NCI-H1436 treated with DMSO at 0.1 percent for 48 hours (cell line): ENCODE measurements around the gene NOTCH4.

Source experiments
- DNase-seq: peaks from one replicate; lab custom pipeline; 2025; lab: John Stamatoyannopoulos, UW

Gene NOTCH4

DNA sequence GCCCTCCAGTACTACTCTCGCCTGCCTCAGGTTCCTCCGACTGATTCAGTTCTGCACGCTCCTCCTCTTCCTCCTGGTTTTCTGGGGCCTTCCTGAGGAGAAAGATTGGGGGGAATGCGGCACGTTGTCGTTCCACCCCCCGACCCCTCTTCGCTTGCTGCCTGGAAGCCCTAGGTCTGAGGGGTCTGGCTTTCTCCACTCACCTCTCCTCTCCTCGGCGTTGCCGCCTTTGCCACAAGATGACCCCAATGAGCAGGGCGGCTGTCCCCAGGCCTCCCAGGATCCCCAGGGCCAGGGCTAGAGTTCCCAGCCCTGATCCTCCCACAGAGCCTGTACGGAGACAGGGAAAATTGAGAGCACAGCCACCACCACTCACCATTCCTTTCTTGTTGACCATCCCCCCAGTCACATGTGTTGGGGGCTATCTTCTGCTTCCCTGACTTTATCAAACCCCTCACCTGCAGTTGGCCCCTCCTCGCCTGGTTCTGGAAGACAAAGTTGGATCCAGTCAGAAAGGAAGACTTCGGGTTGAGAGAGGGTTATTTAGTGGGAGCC, 42.6 kb downstream of the NOTCH4 start:
- DNase-seq = no peak

GRCh38 chr6:32179766-32180405, 44.0 kb downstream of the NOTCH4 start:
- no peak for DNase-seq

DNA sequence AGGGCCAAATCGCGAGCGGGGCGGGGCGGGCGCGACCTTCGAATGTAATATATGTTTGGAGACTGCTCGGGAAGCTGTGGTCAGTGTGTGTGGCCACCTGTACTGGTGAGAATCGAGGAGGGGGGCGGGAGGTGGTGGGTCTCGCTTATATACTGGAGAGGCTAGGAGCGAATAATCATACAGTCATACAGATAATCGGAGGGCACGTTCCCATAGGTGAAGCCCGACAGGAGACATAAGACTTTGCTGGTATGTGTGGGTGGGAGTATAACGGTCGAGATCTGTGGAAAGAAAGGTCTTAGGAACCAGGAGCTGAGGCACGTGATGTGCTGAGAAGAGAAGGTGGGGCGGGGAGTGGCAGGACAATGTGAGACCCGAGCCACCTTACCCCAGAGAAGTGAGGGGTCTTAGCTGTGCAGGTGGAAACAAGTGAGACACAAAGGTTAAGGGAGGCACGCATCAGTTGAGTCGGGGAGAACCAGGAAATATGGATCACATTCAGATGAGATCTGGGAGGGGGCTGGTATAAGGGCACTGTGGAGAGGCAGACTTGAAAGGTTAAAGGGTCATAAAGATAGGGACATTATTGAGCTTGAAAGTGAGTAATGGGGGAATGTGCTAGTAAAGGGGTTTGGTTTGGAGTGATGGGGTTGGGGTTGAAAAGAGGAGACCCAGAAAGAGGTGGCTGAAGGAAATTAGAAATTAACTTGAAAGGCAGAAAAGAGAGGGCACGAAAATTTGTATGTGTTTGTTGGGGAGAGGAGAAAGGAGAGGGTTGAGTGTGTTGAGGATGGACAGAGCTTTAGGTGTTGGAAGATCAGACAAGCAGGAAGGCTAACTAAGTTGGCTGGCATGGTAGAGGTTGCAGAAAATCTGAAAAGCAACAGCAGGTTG, 45.1 kb downstream of the NOTCH4 start:
- no peak for DNase-seq

DNA sequence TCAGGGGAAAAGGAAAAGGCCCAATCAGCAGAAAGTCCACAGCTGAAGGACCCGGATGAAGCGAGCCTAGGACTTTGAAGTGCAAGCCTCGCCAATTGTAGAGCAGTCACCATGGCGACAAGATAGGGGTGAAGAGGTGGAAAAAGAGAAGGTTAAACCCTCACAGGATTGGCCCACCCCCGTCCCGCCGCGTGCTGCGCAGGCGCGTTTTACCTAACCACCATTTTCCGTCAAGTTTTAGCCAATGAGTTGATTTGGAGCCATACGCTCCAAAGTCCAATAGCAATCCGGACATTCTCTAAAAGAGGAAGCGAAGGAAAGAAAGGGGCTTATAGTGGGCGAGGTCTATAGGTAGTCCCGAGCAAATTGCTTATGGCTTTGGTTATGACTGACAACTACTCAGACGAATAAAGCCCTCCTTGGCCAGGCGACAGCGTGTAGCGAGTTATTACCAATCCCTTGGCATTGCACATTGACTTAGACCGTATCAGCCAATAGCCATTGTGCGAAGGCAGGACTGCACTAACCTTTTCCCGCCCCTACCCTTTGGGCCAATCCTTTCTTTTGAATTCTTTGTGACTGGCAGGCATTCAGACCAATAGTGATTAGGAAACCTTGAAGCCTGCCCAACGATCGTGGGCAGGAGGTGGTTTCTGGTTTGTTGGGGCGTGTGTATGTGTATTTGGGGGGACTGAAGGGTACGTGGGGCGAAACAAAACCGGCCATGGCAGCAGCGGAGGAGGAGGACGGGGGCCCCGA, 45.9 kb downstream of the NOTCH4 start, which contains the start of gene RNF5:
Gene RNF5, plus strand, starts transcription at position 618 of the 759 bp plus-strand sequence. Its CDS starts 107 bp downstream, at position 725.
- peak; percentile 91 for DNase-seq

- DNase-seq = no peak
These were observed 46.6 kb downstream of the NOTCH4 start for GRCh38 chr6:32177183-32177787.

GRCh38 chr6:32176476-32177182, 47.2 kb downstream of the NOTCH4 start:
- DNase-seq = no peak

- DNase-seq = peak; percentile 80
These were observed 48.0 kb downstream of the NOTCH4 start, which contains the start of gene AGPAT1 for GRCh38 chr6:32175711-32176475. Gene AGPAT1, minus strand, starts transcription at chr6:32176084. Its CDS starts 4,588 bp downstream, at chr6:32171496.

GRCh38 chr6:32175322-32175710, 48.6 kb downstream of the NOTCH4 start:
- DNase-seq = no peak

GRCh38 chr6:32174416-32174815, 49.5 kb downstream of the NOTCH4 start:
- no peak for DNase-seq

DNA sequence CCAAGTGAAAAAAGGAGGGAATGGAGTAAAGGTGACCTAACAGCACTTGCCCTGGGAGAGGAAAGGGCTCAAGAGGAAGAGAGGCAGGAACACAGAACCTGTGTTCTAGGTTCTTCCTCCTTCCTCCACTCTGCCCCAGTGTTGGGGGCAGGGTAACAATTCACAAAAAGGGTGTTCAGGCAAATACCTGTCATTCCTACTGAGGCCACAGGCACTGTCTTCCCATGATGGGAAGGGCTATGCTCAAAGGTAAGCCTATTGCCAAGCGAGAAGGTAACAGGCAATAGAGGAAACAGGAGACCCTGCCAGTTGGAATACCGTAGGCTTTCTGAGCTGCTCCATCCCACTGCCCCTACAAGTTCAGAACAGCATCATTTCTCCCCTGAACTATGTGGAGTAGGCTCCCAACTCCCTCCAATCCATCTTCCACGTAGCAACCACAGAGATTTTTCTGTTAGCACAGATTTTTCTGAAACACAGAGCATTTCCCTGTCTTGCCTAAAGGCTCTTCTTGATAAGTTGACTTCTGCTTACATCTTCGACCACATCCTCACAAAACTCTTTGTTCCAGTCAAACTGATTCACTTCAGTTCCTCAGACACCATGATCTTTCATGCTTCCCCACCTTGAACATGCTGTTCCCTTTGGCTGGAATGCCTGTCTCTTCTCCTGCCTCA, 50.7 kb downstream of the NOTCH4 start:
- no peak for DNase-seq

DNA sequence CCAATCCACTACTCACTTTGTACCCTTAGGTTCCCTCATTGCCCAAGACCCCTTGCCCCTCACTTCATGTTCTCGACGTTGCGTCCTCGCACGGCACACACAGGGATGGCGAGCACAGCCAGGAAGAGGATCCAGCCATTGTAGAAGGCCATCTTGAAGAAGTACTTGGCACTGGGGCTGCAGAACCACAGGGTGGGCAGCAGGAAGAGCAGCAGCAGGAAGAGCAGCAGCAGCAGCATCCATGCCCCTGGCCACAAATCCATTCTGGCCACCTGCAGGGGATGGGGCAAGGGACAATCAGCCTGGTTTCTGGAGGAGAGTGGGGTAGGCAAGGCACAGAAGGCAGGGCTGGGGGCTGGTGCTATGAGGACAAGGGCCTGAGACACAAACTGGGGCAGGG, 52.6 kb downstream of the NOTCH4 start:
- DNase-seq = no peak

GRCh38 chr6:32170294-32170693, 53.6 kb downstream of the NOTCH4 start:
- no peak for DNase-seq

- DNase-seq = no peak
These were observed 54.9 kb downstream of the NOTCH4 start for GRCh38 chr6:32168807-32169591.

DNA sequence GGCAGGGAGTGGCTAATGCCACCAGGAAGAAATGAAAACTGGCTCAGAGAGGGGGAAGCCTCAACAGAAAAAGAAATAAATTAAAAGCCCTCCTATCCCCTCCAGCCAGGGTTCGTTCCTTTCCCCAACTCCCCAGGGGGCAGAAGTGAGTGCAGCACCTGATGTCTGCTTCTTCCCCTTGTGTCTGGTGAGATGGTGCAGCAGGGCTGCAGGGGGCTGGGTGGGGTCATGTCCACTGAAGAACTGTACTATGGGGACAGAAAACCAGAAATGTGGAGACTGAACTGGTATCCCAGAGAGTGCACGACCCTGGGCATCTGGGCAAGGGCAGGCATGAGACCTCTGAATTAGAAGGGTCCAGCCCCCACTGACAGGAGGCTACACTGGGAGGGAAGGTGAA, 55.5 kb downstream of the NOTCH4 start:
- no peak for DNase-seq

- no peak for DNase-seq
These were observed 56.1 kb downstream of the NOTCH4 start for GRCh38 chr6:32167761-32168262.

DNA sequence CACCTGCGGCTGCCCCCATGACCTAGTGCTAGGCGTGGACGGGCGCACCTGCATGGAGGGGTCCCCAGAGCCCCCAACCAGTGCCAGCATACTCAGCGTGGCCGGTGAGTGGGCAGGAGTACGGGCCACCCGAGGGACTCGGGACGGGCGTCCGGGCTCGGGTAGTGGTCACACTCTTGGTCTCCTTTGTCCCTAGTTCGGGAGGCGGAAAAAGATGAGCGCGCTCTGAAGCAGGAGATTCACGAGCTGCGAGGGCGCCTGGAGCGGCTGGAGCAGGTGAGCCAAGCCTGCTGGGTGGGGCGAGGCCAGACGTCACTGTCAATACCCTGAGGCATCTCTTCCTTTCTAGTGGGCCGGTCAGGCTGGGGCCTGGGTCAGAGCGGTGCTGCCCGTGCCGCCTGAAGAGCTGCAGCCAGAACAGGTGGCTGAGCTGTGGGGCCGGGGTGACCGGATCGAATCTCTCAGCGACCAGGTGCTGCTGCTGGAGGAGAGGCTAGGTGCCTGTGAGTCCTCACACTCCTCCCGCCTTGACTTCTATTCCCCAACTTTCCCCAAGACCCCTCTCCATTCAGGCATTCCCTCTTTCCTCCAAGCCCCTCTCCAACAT, 56.6 kb downstream of the NOTCH4 start:
- no peak for DNase-seq

DNA sequence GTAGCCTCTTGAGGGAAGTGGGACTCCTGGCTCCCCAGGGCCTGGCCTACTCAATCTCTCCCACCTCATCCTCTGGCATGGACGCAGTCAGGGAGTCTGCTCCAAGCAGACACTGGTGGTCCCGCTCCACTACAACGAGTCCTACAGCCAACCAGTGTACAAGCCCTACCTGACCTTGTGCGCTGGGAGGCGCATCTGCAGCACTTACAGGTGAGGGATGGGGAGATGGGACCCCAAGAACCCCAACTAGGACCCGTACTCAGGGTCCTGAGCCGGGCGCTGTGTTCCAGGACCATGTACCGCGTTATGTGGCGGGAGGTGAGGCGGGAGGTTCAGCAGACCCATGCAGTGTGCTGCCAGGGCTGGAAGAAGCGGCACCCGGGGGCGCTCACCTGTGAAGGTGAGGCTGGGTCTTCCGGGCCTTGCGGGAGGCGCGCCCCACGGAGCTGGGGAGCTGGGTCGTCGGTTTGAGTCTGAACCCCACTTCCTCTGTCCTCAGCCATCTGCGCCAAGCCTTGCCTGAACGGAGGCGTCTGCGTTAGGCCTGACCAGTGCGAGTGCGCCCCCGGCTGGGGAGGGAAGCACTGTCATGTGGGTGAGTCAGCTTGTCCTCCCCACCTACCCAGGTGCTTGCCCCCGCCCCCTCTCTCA, 57.3 kb downstream of the NOTCH4 start:
- DNase-seq = no peak

DNA sequence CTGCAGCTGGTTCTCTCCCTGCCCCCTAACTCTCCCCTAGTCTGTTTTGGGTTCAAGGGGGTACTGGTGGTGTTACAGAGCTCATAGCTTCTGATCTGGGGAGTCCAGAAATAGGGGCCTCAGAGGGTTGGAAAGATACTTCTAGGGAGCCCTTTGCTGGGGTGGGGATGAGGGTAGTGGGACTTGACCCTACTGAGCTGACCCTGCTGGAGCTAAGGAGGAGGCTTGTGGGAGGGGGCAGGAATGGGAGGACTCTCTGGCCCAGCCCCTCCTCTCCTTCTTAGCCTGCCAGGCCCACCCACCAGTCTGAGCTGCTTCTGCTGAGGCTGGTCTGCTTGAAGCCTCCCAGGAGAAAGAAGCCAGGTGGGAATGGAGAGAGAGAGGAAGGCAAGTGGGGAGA, 59.6 kb downstream of the NOTCH4 start, which contains the start of gene EGFL8:
Gene EGFL8, plus strand, starts transcription at position 301 of the 400 bp plus-strand sequence. CDS start 1,571 bp downstream, outside the sequence.
- DNase-seq = no peak
